Testis (tissue), 2 donors: Measurements from ENCODE around the gene HSF5.

Source experiments
- POLR2A ChIP-seq: fragments of 450-650 bp; IDR thresholded peaks from one replicate; pipeline ENCODE4 v1.6.1; 2017; ENCODE audit warnings: antibody characterized with exemption, mild to moderate bottlenecking, moderate library complexity
- TF ChIP-seq, protein P1 (sequence below), 3 experiments: fragments of 450-650 bp in 2 of 3; fragments of 200-600 bp in 1 of 3; sonication (generic) in 1 of 3; IDR thresholded peaks; one replicate each; pipeline ENCODE4 v1.5.1; 2016 to 2019; ENCODE audit warnings: antibody characterized with exemption in 3 of 3, mild to moderate bottlenecking in 2 of 3, moderate library complexity in 1 of 3

DNA sequence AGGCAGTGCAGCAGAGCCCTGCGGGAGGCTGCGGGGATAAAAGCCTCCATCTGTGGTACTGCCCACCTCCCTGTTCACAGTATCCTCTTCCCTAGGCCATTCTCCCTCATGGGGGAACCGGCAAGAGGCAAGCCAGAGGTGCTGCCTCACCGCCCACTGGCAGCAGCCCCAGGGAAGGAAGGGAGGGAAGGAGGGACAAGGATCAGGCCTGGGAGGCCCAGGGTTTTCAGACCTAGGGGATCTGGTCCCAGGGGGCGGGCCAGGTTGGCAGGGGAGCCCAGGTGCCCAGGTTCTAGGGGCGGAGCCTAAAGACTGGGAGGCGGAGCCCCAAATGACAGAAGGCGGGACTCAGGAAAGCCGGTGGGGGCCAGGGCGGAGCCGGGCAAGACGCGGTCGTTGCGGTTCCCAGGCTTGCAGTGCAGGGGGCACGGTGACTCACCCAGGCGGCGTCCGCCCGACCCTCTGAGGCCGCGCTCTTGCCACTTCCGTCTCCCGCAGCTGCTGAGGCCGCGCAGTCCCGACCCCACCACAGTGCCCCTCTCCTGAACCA lies 29.2 kb upstream of the HSF5 start:
- TF ChIP-seq, protein P1, sequence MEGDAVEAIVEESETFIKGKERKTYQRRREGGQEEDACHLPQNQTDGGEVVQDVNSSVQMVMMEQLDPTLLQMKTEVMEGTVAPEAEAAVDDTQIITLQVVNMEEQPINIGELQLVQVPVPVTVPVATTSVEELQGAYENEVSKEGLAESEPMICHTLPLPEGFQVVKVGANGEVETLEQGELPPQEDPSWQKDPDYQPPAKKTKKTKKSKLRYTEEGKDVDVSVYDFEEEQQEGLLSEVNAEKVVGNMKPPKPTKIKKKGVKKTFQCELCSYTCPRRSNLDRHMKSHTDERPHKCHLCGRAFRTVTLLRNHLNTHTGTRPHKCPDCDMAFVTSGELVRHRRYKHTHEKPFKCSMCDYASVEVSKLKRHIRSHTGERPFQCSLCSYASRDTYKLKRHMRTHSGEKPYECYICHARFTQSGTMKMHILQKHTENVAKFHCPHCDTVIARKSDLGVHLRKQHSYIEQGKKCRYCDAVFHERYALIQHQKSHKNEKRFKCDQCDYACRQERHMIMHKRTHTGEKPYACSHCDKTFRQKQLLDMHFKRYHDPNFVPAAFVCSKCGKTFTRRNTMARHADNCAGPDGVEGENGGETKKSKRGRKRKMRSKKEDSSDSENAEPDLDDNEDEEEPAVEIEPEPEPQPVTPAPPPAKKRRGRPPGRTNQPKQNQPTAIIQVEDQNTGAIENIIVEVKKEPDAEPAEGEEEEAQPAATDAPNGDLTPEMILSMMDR (IDR thresholded peaks at IDR 0.05), result no peak
- no peak for TF ChIP-seq POLR2A
